ENCODE measurements around the gene FTCDNL1.
A peak's percentile ranks its signal among the peaks of the same experiment; 100 is the strongest.

The FTCDNL1 gene

DNA sequence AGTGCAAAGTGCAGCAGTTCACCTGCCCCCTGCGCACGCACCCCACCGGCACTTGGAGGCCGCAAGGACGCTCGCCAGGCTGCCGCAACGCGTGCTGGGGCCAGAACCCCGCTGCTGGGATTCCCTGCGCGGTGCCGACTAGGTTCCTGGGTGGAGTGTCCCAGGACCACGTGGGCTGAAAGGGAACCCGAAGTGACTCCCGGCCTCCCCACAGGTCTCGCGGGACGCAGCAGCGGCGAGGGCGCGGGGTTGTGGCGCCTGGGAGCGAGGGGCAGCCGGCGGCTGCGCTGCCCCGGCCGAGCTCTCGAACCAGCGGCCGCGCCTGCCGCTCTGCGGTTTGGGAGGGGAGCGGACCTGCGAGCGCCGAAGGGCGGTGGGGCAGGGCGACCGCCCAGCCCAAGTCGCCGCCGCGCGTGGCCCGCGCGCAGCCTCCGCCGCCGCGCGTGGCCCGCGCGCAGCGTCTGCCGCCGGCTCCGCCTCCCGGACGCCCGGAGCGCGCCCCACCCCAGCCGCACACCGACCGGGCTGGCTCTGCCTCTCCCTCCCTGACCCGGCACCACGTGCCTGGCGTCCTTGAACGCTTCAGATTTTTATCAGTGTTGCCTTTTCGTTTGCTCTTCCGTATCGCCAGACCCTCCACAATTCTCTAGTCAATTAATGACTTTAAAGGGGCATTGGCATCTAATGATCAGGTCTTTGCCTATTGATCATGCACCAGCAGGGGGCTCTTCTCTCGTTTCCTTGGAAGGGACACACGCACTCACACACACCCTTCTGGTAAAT is at the start of gene FTCDNL1:
TSS of gene FTCDNL1 (minus strand) at position 475 of the 783 bp plus-strand sequence. CDS start 2,230 bp downstream, outside the sequence.
- DNase-seq (ENCODE audit: low read depth in 3 of 3): peak; percentile 36 to 69 (median 56)

DNA sequence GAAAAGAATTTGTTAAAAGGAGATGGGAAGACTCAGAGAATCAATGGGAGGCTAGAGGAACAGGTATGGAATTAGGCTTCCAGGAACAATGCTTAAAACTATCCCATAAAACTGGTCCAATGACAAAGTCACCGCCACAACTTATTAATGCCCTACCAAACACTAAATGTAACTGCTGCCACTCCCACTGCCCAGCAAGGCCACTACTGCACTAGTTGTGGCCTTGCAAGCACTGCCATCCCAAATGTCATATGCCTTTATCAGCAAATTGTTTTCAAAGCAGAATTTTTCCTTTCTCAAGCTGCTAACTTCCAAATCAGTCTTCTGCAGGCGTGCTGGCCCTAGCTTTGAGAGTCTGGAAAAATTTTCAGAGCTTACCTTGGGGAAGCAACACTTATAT is 45.6 kb upstream of the FTCDNL1 start:
- no peak for DNase-seq (ENCODE audit: low read depth in 3 of 3)

DNA sequence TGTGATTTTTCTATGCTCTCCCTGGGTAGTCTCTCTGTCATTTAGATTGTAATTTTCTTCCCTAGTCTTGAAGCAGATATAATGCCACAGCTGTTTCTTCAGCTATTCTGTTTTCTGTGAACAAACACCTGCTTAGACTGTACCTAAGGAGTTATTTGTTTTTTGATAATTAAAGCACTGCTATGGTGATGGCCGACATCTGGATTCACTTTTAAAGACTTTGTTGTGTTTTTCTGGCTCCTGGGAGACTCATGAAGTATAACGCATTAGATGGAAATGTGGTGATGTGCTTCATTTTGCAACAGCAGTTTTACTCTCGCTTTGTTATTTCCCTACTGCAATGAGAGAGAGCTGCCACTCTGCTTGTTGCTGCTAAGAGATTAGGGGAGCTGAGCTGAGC is 44.4 kb upstream of the FTCDNL1 start:
- no peak for DNase-seq (ENCODE audit: low read depth in 3 of 3)

DNA sequence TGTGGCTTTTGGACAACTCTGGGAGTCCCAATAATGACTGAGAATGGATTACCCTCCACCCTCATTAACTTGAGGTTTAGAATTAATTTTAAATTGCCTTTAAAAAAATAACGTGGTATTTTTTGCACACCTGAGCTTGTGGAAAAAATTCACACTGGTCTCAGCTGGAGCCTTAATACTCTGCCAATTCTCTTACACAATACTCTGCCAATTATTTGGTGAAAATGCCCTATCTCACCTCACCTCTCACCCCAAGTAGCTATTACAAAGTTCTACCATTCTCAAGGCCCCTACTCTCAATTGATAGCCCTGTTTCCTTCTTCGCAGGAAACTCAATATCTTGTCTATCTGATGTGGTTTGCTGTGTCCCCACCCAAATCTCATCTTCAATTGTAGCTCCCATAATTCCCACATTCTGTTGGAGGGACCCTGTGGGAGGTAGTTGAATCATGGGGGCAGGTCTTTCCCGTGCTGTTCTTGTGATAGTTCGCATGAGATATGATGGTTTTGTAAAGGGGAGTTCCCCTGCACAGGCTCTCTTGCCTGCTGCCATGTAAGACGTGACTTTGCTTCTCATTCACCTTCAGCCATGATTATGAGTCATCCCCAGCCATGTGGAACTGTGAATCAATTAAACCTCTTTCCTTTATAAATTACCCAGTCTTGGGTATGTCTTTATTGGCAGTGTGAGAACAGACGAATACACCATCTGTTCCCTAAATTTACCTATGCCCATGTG is 32.7 kb upstream of the FTCDNL1 start:
- DNase-seq (ENCODE audit: low read depth in 3 of 3): no peak

DNA sequence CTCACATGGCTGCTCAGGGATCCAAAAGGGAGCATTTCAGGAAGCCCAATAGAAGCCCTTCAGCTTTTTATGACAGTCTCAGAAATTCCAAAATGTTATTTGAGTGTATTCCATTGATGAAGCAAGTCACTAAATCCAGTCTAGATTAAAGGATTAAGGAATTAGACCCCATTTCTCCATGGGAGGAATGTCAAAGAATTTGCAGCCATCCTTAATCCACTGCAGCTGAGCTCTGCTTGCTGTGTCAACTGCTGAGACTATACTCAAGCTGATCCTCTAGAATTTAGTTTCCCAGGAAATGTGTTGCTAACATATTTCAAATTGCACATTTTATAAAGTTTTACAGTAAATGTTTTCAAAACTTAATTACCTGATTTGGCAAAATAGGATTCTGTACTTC is 31.7 kb upstream of the FTCDNL1 start:
- no peak for DNase-seq (ENCODE audit: low read depth in 3 of 3)

DNA sequence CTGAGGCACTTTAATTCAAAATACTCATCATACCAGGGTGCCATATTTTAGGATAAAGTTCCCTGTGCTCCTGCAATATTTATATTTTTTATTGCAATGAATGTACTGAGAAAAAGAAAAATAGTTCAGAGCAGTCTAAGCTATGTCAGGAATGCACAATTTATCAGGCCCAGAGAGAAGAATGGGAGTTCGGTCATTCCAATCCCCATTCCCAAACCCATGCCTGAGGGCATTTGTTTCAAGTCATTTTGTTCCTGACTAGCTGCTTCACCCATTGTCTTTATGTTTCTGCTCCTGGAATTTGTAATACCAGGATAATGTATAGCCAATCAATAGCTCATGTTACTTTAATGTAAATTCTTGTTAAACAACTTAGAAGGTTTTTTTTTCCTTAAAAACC is 24.4 kb upstream of the FTCDNL1 start:
- no peak for DNase-seq (ENCODE audit: low read depth in 3 of 3)

DNA sequence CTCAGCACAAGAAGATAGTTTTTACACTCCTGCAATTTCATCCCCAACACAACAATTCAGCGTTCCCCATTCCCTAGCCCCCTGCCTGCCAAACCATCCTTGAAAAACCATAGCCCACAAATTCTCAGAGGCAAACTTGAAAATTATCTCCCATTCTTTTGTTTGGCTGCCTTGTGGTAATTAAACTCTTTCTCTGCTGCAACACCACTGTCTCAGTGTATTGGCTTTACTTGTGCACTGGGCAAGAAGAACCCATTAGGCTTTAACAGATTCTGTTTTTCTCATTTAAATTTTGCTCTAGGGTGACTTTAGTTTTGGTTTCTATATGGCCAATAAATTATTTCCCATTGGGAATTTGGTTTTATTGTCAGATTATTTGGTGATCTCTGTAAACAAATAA is 23.2 kb upstream of the FTCDNL1 start:
- no peak for DNase-seq (ENCODE audit: low read depth in 3 of 3)

DNA sequence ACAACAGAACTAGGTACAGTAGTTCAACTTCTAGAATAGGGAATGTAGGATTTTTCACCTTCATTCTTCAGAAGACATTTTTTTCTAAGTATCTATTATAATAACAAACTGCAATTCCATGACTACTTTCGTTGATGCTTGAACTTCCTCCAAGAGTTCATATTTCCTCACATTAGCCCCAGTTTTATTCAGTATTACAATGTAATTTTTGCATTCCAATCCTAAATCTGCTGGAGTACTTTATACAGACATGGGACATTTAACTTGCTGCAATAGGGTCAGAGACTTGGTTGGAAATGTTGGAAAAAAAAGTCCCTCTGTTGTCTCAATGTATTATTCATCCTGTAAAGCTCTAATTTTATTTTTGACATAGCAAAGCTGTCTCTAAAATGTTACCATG is 19.6 kb upstream of the FTCDNL1 start:
- no peak for DNase-seq (ENCODE audit: low read depth in 3 of 3)

DNA sequence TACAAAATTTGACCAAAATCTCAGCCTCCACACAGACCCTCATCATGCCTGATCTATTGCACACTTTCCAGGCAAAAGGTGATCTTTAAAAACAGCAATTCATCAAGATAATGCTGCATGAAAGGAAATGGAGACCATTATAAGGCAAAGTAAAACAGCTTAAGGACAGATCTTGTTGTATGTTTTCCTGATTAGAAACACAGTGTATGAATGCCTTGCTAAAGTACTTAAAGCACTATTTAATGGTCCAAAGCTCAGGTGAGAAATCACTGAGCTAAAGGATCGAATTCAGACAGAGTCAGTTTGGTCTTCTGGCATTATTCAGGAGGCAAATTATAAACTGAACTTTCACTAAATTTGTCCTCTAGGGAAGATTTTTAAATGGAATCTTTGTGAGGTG is 18.7 kb upstream of the FTCDNL1 start:
- DNase-seq (ENCODE audit: low read depth in 3 of 3): no peak

DNA sequence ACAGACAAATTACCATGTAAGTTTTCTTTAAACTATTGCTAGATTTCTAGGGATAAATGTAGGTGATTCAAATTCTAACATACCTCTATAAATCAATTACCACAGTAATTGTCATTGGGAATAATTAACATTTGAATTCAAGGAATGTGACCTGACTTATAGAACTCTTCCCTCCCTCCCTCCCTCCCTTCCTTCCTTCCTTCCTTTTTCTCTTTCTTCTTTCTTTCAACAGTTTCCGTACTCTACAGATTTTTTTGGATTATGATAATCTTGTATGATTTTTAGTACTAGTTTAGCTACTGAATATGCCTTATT is 18.2 kb upstream of the FTCDNL1 start:
- DNase-seq (ENCODE audit: low read depth in 3 of 3): no peak

DNA sequence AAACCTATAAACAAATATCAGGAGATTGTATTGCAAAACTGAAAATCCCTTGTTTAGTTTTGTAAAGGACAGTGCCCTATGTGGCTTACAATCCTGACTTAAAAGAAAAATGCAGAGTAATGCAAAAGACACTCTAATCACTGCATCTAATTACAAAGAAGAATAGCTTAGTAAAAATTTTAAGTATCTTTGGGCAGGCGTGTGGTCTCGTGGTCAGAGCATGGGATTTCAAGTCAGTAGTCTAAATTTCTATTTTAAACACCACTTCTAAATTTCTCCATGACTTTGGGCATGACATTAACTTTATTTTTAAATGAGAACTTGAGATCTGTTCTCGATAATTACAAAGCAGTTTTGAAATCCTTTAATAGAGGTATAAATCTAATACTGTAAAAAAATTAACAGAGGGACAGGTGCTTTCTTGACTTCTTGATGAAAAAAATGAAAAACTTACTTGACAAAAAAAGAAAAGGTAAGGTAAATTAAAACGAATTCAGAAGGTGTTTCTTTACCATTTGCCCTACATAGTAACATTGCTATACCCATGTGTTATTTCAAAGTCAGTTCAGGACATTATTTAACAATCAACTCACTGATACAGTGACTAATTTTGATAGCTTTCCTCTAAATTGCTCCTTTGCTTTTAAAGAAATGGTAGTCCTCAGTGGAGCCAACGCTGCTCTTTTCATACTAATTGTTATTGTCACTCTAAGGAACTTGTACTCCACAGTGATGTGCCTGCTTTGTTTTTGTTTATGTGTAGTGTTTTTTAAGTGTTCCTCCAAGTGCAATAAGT is 17.6 kb upstream of the FTCDNL1 start:
- DNase-seq (ENCODE audit: low read depth in 3 of 3): no peak

DNA sequence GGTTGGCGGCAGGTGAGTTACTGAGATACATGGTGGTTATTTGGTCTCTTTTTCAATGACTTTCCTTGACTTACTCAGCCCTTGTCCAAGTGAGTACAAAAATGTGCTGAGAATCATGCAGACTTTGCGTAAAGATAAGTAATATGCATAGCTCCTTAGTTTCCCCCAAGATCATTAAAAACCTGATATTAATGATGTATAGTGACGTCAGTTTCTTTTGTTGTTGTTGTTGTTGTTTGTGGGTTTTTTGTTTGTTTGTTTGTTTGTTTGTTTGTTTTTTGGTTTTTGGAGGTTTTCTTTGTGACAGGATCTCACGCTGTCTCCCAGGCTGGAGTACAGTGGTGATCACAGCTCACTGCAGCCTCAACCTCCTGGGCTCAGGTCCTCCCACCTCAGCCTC is 14.9 kb upstream of the FTCDNL1 start:
- DNase-seq (ENCODE audit: low read depth in 3 of 3): no peak

DNA sequence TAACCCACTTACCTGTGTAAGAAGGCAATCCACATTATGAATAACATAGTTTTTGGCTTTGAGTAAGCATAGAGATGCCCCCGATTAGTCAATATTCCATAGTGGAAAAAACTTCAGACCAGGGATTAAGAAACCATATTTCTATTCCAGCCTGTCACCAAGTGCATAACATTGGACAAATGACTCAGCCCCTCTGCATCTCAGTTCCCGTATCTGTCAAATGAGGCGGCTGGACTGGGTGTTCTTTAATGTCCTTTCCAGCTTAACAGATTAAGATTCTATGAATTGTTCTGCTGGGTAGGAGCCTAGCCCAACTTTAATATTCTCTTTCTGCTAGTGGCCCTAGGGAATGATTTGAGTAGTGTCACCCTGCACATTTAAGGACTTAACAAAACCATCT is 11.8 kb upstream of the FTCDNL1 start:
- DNase-seq (ENCODE audit: low read depth in 3 of 3): no peak

DNA sequence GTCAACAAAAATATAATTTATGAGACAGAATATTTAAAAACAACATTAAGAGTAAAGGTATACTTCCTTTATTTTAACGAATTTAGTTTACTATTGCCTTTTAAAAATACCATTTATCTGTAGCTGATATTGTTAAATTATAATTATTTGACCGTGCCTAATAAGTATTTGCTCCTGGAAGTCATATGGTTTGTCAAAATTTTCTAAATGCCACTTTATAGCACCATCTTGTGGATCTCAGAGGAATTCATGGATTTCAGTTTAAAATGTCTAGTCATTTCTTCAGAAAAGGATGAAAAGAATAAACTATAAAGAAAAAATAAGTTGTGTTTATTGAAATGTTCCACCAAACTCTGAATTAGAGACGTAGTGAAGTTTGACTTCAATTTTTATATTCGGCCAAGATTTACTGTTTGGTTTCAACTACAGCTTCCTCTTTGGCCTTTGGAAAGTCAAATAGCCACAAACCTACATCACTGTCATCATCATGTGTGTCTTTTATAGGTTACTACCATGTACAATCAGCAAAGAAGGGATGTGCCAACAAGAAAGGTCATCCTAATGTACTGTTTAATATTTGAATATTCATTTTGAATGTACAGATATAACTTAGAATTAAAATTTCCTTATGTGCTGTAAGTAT is 10.3 kb upstream of the FTCDNL1 start:
- no peak for DNase-seq (ENCODE audit: low read depth in 3 of 3)

DNA sequence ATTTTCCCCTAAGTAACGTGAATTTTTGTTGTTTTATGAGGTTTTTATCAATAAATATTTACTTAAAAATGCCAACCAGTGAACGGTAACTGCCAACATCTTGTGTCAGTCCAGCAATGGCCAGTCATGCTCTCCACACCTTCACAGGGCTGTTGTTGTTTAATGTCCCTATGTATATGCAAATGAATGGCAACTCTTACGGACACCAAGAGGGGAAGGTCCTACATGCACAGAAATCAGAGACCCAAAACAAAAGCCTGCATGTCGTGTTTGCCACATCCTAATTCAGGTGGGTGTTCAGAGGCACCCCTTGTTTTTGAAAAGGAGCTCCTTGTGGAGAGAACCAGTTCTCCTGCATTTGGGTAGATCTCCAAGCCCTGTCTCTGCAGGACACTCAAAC is 4.8 kb upstream of the FTCDNL1 start:
- DNase-seq (ENCODE audit: low read depth in 3 of 3): no peak

DNA sequence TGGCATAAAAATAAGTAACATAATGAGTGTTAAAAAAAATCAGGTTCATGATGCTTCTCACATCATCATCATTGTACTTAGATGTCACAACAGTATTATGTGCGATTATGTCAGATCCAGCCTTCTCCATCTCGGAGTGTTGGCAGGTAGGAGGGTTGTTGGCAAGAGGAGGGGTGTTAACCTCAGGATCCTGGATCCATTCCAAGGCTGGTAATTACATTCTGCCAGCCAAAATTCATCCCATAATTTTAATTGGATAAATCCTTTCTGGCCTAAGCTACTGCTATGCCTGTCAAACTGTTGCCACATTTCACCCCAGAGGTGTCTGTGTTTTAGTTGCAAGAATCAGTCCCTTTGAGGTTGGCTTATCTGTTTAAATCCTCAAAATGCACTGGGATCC is 891 bp upstream of the FTCDNL1 start:
- no peak for DNase-seq (ENCODE audit: low read depth in 3 of 3)

DNA sequence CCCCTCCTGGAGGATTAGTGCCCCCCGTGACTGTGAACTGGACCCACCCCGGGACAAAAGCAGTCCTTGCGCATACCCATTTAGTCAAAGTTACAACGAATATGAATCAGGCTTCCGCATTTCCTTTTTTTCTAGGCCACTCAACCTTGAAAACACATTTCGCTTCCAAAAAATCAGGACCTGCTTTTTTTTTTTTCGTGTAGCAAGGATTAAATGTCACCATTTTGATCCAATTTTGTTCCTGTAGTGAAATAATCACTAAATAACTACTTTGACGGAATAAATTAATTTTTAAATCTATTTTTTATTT is 464 bp upstream of the FTCDNL1 start:
- no peak for DNase-seq (ENCODE audit: low read depth in 3 of 3)

DNA sequence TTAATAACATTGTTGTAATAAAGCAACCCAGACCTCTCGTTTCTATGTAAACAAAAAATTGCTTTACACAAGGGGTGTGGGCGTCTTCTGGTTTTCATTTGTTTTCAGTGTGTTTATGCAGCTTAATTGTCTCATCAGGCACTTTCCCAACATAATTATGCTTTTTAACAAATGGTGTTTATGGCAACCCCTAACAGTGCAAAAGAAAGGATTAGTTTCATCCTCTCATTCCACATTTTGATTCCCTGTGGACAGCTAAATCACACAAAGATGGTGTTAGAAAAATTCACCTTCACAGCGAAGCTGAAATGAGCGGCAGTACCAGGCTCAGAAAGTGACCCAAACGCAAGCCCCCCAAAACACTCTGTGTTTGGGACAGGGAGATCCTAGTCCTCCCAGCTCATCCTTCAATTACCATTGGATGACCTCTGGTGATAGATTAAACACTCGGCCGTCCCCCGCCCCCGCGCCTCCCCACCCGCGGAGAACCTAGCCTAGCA is 724 bp downstream of the FTCDNL1 start:
- no peak for DNase-seq (ENCODE audit: low read depth in 3 of 3)

DNA sequence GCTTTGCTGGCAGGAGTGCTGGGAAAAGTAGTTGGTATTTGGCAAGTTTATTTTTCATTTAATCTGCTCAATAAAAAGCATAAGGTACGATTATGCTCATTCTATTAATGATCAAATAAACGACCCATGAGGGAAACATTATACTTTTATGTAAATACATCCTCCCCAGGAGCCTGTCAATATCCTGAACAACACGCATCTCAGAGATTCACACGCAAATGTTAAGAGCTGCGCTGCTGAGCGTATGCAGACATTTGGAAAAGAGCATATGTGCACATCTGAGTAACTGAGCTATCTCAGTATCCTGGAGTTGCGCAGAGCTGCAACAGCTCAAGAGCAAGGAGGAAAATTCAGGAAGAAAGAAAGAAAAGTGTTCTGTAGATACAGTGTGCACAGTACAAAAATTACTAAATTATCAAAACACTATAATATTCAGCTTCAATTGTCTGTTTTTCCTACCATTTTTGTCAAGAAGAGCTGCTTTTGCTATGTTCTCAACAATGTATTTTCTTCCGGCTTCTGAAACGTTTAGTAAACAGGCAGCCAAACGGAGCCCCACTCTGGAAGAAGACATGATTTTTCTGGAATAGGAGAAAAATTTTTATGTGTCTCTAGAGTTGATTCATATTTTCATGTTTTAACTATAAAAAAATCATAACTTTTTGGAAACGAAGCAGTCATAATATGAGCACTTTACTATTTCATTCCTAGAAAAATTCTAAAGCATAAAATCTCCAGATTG is 2.4 kb downstream of the FTCDNL1 start:
- DNase-seq (ENCODE audit: low read depth in 3 of 3): no peak

DNA sequence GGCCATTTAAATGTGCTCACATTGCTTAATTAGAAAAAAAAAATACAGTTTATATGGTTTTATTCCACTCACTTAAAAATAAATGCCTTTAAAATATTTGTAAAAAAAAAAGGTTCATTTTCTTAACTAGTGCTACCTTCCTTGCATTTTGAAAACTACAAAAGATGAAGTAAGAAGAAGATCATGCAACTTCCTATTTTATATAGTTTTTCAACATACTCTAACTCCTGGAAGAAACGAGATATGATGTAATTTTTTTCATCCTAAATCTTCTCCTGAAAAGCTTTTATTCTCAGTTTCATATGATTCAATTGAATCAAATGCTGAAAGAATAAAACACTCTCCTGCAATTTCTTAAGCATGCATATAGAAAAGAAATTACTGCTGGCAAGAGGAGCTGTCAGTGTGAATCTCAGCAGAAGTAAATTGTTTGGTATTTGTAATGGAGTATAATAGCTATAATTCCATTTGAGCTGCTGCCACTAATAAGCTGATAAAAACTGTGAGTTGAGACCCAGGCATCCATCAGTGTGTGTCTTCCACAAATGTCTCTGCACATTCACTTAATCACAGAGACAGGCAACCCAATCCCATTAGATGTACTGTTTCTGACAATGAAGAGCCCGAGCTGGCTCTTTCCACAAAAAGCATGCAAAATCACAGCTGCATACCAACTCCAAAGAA is 3.7 kb downstream of the FTCDNL1 start:
- DNase-seq (ENCODE audit: low read depth in 3 of 3): no peak
